MG63 (cell line): ENCODE measurements around the gene MYLK. TPM values are rescaled to one million over a fixed set of nuclear protein-coding genes. Genes with fewer than 3 reads are reported as not detected.
A peak's percentile ranks its signal among the peaks of the same experiment; 100 is the strongest.

Source experiments
- DNase-seq: peaks from one replicate; pipeline ENCODE4 v3.0.0-alpha.2; 2020
- H3K27me3 ChIP-seq: fragments of 250-450 bp; sonication (Bioruptor Pico); 2 replicates; pipeline ENCODE4 v1.5.1; 2020; ENCODE audit warnings: mild to moderate bottlenecking, moderate library complexity
- H3K36me3 ChIP-seq: fragments of 250-450 bp; sonication (Bioruptor Pico); 2 replicates; pipeline ENCODE4 v1.5.1; 2020; ENCODE audit warnings: mild to moderate bottlenecking, moderate library complexity
- H3K4me3 ChIP-seq: fragments of 250-450 bp; sonication (Bioruptor Pico); 2 replicates; pipeline ENCODE4 v1.5.1; 2020; ENCODE audit warnings: mild to moderate bottlenecking, moderate library complexity
- H3K9me3 ChIP-seq: fragments of 250-450 bp; sonication (Bioruptor Pico); 2 replicates; pipeline ENCODE4 v1.5.1; 2020; ENCODE audit warnings: mild to moderate bottlenecking, moderate library complexity
- total RNA-seq: library from RNA; depleted of rRNA; stranded (reverse); fragments of >200 nt; shearing (Covaris generic); gene quantifications from 2 replicates; pipeline ENCODE4 v1.2.3, GENCODE V29; 2014; ENCODE audit warnings: low replicate concordance

The MYLK gene
- total RNA-seq, 1 experiment from 2014 or later: 12.5 TPM

- Histone ChIP-seq H3K9me3 (no peaks in the 10 kb centered on the region; the same call in 1 of the 2 replicates), H3K27me3 (no peaks in the 10 kb centered on the region), H3K36me3 (peaks cover 14% of the 10 kb centered on the region), H3K4me3 (no peak overlapping the region)
- no peak for DNase-seq
Observed at GRCh38 chr3:123657568-123657967, 226.6 kb downstream of the MYLK start.

DNA sequence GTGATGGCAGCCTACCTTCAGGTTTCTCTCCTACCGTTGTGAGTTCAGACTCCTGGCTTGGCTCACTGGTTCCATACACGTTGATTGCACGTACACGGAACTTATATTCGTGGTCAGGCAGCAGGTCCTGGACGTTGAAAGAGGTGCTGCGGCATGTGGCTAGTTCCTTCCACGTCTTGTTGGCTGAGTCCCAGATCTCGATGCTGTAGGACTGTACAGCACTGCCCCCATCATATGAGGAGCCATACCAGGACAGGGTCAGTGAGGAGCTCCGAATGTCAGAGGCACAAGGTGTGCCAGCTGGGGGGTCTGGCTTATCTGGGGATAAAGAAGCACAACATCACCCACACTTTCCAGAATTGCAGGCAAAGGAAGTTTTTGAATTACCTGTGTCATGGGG is 227.0 kb downstream of the MYLK start:
- Histone ChIP-seq H3K36me3 (peaks cover 14% of the 10 kb centered on the region), H3K9me3 (no peaks in the 10 kb centered on the region; the same call in 1 of the 2 replicates), H3K4me3 (no peak overlapping the region), H3K27me3 (no peaks in the 10 kb centered on the region)
- no peak for DNase-seq

GRCh38 chr3:123656691-123657090 is 227.4 kb downstream of the MYLK start:
- no peak for DNase-seq
- Histone ChIP-seq H3K27me3 (no peaks in the 10 kb centered on the region), H3K4me3 (no peak overlapping the region), H3K9me3 (no peaks in the 10 kb centered on the region; the same call in 1 of the 2 replicates), H3K36me3 (peaks cover 14% of the 10 kb centered on the region)

- H3K4me3 ChIP-seq: no peak overlapping the region
- H3K9me3 ChIP-seq: no peaks in the 10 kb centered on the region; the same call in 1 of the 2 replicates
- peaks cover 14% of the 10 kb centered on the region for H3K36me3 ChIP-seq
- H3K27me3 ChIP-seq: no peaks in the 10 kb centered on the region
- DNase-seq: no peak
Observed at GRCh38 chr3:123656274-123656673, 227.9 kb downstream of the MYLK start.

- H3K36me3 ChIP-seq: peaks cover 14% of the 10 kb centered on the region
- no peak for DNase-seq
- no peaks in the 10 kb centered on the region; the same call in 1 of the 2 replicates for H3K9me3 ChIP-seq
- H3K27me3 ChIP-seq: no peaks in the 10 kb centered on the region
- H3K4me3 ChIP-seq: no peak overlapping the region
Observed at GRCh38 chr3:123655400-123655799, 228.7 kb downstream of the MYLK start.

GRCh38 chr3:123653221-123653682 is 230.9 kb downstream of the MYLK start:
- H3K4me3 ChIP-seq: no peak overlapping the region
- H3K36me3 ChIP-seq: peaks cover 12% of the 10 kb centered on the region
- no peaks in the 10 kb centered on the region; the same call in 1 of the 2 replicates for H3K9me3 ChIP-seq
- no peaks in the 10 kb centered on the region for H3K27me3 ChIP-seq
- DNase-seq: peak; percentile 89

DNA sequence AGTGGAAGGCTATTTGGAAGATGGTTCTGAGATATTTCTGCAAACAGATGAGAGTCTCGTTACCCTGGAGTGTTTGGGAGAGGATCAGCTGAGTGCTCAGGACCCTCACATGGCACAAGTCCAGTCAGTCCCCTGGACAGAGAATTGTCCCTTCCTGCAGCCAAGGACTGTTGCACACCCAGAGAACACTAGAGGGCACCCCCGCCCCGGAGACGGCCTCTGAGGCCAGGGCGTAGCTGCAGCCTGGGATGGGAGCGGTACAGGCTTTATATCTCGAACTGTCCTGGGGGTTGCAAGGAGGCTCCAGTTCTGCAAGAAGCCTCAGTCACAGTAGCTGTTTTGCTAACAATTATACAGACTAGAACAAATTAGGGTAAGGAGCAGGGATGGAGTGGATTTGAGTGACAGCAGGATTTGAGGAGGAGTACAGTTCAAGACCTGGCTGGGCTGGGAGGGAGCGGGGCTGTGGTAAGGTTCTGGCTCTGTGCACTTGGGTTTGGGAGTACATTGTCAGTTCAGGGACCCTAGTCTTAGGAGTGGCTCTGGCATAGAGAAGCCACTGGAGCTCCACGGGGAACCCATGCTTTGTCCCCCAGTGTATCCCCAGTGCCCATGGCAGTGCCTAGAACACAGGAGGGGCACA is 231.7 kb downstream of the MYLK start:
- Histone ChIP-seq H3K4me3 (no peak overlapping the region), H3K9me3 (no peaks in the 10 kb centered on the region), H3K27me3 (no peaks in the 10 kb centered on the region), H3K36me3 (peaks cover 7% of the 10 kb centered on the region)
- DNase-seq: peak; percentile 77

- no peak overlapping the region for H3K4me3 ChIP-seq
- H3K27me3 ChIP-seq: no peaks in the 10 kb centered on the region
- no peaks in the 10 kb centered on the region for H3K9me3 ChIP-seq
- DNase-seq: peak; percentile 39
- no peaks in the 10 kb centered on the region; the same call in none of the 2 replicates for H3K36me3 ChIP-seq
Observed at GRCh38 chr3:123651449-123652341, 232.4 kb downstream of the MYLK start.

- Histone ChIP-seq H3K27me3 (no peaks in the 10 kb centered on the region), H3K36me3 (no peaks in the 10 kb centered on the region; the same call in 1 of the 2 replicates), H3K4me3 (no peak overlapping the region), H3K9me3 (no peaks in the 10 kb centered on the region)
- DNase-seq: no peak
Observed at GRCh38 chr3:123650101-123650500, 234.0 kb downstream of the MYLK start.

GRCh38 chr3:123648696-123649405 is 235.3 kb downstream of the MYLK start:
- Histone ChIP-seq H3K9me3 (no peaks in the 10 kb centered on the region), H3K27me3 (no peaks in the 10 kb centered on the region; the same call in 1 of the 2 replicates), H3K36me3 (no peaks in the 10 kb centered on the region), H3K4me3 (no peak overlapping the region)
- no peak for DNase-seq

DNA sequence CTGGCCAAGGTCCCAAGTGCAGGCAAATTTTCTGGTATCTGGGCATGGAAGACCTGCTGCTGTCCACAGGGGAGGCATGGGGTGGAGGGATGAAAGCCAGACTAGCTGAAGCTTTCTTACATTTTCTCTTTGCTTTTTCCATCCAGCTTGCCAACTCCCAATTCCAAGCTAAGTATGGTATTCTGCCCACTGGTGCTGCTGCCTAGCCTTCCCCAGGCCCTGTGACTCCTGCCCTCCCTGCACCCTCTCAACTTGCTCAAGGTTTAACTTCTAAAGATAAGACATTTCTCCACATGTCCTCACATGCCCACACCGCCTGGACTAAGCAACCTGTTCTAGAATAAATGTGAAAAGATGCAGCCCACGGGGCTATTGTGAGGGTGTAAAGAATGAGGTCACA is 239.8 kb downstream of the MYLK start:
- DNase-seq: no peak
- no peak overlapping the region for H3K4me3 ChIP-seq
- no peaks in the 10 kb centered on the region for H3K36me3 ChIP-seq
- H3K9me3 ChIP-seq: no peaks in the 10 kb centered on the region
- H3K27me3 ChIP-seq: no peaks in the 10 kb centered on the region; the same call in 1 of the 2 replicates

GRCh38 chr3:123642957-123643330 is 241.2 kb downstream of the MYLK start:
- DNase-seq: no peak
- no peaks in the 10 kb centered on the region; the same call in 1 of the 2 replicates for H3K27me3 ChIP-seq
- H3K9me3 ChIP-seq: no peaks in the 10 kb centered on the region
- no peaks in the 10 kb centered on the region for H3K36me3 ChIP-seq
- H3K4me3 ChIP-seq: no peak overlapping the region

- Histone ChIP-seq H3K27me3 (no peaks in the 10 kb centered on the region; the same call in 1 of the 2 replicates), H3K36me3 (no peaks in the 10 kb centered on the region), H3K9me3 (no peaks in the 10 kb centered on the region), H3K4me3 (no peak overlapping the region)
- peak; percentile 90 for DNase-seq
Observed at GRCh38 chr3:123642182-123642956, 241.8 kb downstream of the MYLK start.

DNA sequence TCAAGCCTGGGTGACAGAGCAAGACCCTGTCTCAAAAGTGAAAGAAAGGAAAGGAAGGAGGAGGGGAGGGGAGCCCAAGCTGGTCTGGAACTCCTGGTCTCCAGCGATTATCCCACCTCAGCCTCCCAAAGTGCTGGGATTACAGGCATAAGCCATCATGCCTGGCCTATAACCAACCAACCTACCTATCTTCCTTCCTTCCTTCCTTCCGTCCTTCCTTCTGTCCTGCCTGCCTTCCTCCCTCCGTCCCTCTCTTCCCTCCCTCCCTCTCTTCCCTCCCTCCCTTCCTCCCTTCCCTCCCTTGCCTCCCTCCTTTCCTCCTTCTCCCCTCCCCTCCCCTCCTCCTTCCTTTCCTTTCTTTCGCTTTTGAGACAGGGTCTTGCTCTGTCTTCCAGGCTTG is 242.6 kb downstream of the MYLK start:
- DNase-seq: no peak

DNA sequence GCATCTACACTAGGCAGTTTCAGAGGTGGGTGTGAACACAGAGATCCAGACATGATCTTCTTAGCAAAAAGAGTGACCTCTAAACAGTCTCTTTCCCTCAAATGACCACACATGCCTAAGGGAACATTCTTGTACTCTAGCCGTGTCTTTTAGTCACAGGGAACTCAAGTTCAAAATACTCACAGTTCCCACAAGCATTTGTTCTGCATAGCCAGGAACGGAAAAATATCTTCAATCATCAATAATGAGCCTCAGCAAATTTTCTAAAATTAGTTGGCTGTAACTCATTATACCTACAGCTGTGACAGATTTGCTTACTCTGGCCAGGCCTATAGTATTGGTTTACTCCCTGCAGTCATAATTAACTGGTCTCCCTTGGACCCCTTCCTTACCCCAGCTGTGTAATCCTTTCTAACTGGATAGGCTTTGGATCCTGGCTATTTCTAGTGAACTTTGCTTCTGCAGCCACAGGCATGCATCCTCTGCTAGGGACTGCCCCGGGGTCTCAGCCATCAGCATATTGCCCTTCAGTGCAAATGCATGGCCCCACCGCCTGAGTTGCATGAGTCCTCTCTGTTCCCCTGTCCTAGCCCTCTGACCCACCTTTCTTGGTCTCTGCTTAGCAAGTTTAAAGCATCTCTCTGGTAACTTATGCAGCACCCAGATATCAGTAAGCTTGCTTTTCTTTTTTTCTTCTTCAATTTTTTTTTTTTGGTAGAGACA is 243.2 kb downstream of the MYLK start:
- DNase-seq: no peak
- no peaks in the 10 kb centered on the region; the same call in 1 of the 2 replicates for H3K27me3 ChIP-seq
- H3K36me3 ChIP-seq: 0 out of 2 replicates have a peak, but pooled peaks cover 3% of the 10 kb centered on the region
- no peak overlapping the region for H3K4me3 ChIP-seq
- H3K9me3 ChIP-seq: no peaks in the 10 kb centered on the region

More for the DNA sequence above, 242.6 kb downstream of the MYLK start:
- no peak overlapping the region for H3K4me3 ChIP-seq
- no peaks in the 10 kb centered on the region for H3K9me3 ChIP-seq
- H3K36me3 ChIP-seq: no peaks in the 10 kb centered on the region
- no peaks in the 10 kb centered on the region; the same call in 1 of the 2 replicates for H3K27me3 ChIP-seq
